HCEC 1CT (cell line): ENCODE results near the gene FAM227A.
A peak's percentile ranks its signal among the peaks of the same experiment; 100 is the strongest.
"Not testable (repeated sequence)": the region's sequence is repeated elsewhere in the genome, so short reads cannot be mapped to it uniquely, and the experiment has no call there.

Source experiments
- DNase-seq: peaks from one replicate; pipeline ENCODE4 v3.0.0-alpha.2; 2017

FAM227A gene

DNA sequence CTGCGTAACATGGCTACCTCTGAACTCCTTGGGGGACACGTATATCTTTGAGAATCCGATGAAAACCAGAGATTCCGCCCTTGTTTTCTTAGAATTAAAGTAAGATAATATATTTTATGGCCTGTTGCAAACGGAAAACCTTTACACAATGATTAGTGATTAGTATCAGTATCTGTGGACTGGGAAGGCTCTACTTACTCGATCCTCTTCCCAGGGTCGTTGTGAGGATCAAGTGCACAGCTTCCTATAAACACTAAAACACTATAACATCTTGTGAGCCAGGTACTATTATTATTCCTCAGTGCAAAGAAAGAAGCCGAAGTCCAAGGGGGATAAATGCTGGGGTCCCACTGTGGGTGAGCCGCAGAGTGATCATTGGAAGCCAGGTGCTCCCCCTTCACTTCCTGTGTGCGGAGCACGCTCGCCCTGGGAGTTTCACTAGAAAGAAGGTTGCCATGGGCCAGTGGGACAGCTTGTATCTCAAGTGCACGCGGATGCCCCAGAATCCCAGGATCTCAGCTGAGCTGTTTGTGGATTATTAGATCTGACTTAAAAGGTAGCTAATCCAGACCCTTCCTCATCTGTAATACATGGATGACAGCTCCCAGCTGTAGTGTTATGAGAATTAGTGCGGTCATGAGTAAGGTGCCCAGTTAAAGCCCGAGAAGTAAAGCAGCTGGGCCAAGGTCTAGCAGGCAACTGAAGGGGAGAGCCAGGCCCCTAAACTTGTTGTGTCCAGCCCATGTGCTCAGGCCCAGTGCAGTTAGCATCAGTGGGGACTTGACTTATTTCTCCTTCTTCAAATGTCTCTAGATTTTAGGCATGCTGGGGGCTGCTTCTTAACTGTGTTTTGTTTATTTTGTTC lies 1.1 kb upstream of the FAM227A start:
- peak; percentile 1 for DNase-seq

DNA sequence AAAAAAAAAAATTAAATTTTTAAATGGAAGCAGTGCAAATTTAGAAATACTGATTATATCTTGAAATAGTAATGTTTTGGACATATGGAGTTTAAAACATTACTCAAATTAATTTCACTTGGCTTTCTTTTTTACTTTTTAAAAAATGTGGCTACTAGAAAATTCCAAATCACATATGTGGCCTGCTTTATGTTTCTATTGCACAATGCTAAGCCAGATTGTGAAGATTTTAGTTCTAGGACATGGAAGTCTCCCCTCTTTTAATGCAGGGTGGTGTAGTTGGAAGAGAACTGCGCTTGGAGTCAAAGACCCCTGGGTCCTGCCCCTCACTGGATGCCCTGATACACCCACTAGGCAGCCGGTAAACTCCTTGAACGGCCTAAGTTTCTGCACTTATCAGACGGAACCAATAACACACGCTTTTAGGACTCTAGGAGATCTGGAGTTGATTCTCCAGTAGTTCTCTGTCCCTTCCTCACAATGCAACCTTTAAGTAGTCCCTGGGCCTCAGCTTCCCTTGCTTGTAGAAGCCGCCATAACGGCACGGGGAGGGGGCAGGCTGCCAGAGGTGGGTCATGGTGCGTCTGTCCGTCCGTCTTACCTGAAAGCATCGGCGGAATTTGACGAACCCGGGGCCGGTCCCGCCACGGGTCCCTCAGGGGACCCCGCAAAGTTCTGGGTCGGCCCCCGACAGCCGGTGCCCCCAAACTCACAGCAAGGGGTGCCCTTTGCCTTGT lies 505 bp downstream of the FAM227A start:
- peak; percentile 5 for DNase-seq

DNA sequence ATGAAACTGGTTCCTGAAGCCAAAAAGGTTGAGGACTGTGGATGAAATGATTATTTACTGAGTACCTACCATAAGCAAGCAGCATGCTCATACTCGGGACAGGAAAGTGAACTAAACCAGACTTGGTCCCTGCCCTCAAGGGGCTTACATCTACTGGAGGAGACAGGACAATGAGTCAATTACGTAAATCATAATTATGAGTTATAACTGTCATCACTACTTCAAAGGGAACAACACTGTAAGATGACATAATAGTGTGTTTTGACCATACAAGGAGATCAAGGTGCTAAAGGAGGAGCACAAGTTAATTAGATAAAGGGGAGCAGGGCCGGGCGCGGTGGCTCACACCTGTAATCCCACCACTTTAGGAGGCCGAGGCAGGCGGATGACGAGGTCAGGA lies 2.5 kb downstream of the FAM227A start:
- no peak for DNase-seq

DNA sequence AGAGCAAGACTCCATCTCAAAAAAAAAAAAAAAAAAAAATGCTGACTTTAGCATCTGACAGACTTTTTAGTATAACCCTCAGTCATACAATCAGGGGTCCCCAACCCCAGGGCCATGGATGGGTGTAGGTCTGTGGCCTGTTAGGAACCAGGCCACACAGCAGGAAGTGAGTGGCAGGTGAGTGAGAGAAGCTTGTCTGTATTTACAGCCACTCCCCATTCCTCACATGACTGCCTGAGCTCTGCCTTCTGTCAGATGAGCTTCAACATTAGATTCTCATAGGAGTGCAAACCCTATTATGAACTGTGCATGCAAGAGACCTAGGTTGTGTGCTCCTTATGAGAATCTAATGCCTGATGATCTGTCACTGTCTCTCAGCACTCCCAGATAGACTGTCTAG lies 3.3 kb downstream of the FAM227A start:
- DNase-seq: no peak

DNA sequence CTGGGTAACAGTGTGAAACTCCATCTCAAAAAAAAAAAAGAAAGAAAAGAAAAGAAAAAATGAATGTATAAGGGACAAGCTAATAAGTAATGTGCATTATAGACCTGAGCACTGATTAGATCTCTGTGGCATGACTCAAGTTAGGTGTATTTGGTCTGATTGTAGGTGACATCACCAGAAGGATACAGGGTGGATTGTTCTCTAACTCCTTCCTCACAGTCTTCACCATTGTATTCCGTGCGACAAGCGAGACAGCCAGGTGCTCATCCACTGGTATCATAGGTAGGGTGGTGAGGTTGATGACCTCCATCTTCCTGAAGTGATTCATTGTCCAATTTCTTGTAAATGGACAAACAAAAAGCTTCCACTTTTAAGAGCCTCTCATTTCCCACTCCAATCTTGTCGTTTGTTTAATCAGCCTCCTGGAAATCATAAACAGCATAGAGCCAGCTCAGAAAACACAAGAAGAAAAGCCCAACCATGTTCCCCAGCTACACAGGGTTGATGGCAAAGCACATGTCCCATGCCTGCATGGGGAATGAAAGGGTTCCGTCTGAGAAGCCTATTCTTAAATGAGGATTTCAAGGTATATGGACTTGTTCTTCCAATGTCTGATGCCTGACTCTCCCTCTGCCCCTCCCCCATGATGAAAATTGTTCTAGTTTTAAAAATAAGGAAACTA lies 6.2 kb downstream of the FAM227A start:
- DNase-seq: no peak

DNA sequence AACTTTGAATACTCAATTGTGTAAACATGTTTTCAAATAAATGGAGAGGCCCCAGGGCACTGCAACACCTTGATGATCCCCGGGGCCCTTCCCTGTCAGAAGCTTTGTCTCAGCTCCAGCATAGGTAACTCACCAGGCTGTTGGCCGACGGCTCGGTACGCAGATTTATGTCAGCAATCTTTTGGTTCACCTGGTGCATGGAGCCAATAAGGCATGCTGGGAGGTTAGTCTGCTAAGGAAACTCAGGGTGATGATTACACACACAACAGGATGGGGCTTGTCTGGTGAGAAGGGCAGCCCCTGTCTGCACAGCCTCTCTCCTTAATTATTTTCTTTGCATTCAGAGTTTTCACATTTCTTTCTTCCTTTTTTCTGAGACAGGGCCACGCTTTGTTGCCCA lies 10.8 kb downstream of the FAM227A start:
- DNase-seq: no peak

DNA sequence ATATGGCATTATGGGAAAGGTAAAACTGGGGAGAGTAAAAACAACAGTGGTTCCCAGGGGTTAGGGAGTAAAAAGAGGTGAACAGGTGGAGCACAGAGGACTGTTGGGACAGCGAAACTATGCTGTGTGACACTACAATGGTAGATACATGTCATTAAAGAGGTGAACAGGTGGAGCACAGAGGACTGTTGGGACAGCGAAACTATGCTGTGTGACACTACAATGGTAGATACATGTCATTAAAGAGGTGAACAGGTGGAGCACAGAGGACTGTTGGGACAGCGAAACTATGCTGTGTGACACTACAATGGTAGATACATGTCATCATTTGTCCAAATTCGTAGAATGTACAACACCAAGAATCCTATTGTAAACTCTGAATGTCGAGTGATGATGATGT lies 11.9 kb downstream of the FAM227A start:
- DNase-seq: not testable (repeated sequence)

DNA sequence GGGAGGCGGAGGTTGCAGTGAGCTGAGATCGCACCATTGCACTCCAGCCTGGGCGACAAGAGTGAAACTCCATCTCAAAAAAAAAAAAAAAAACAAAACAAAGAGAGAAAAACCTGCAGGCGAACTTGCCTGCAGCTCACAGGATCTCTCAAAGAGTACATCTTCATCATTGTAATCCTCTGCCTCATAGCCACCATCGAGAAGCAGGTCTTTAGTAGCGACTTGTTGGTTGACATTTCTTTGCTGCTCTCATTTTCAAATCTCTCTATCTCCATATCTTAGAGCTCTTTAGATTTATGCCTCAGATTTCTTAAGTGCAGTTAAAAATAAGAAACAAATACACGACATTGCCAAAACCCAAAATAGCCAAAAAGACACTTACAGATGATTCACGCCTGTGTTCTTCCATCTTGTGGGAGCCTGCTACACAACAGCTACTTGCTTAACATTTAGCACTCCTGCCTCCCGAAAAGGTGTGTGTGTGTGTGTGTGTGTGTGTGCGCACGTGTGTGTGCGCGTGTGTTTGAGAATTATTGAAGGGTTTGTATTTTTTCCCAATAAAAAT lies 14.6 kb downstream of the FAM227A start:
- no peak for DNase-seq

DNA sequence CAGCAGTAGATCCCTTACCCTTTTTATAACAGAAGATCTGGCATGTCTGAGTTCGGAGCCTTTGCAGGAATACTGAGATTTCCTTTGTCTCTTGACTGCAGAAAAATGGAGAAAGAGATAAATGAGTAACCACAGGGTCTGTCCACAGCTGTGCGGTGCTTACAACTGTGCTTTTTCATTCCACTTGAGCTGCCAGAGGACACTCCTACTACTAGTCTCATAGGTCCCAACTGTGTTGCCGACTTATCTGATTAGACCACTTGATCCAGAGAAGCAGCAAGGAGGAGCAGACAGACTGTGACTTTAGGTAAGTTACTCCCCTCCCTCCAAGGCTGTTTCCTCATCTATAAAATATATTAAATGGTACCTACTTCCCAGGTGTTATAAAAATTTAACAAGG lies 17.5 kb downstream of the FAM227A start:
- no peak for DNase-seq

DNA sequence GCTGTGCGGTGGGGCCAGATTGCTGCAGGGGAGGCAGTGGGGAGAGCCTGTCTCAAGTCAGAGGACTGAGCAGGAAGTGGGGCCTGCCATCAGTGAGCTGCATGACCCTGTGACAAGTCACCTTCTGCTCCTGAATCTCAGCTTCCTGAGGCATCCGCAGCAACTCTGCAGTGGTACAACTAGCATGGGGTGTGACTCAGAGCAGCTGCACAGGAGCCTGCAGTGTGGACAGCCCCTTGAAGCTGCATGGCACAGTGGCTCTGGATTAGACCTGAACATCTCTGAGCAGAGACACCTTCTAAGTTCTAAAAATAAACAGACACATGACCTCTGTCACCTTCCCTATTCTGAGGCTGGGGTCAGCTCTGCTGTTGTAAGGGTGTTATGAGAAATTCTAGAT lies 18.0 kb downstream of the FAM227A start:
- DNase-seq: no peak

DNA sequence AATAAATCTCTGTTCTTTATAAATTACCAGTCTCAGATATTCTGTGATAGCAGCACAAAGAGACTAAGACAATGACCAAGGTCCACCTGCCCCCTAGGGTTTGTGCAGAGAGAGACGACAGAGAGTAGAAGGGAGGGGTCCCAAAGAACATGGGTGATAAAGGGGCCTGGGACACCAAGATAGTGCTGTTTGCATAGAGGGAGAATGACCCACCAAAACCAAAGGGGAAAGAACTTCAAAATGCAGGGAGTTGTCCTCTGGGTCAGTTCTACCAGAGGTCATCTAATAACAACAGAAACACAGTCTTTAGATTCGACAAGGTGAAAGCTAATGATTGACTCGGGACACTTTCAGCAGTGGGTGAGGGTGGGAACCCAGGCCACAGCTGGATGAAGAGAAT lies 23.7 kb downstream of the FAM227A start:
- DNase-seq: no peak

DNA sequence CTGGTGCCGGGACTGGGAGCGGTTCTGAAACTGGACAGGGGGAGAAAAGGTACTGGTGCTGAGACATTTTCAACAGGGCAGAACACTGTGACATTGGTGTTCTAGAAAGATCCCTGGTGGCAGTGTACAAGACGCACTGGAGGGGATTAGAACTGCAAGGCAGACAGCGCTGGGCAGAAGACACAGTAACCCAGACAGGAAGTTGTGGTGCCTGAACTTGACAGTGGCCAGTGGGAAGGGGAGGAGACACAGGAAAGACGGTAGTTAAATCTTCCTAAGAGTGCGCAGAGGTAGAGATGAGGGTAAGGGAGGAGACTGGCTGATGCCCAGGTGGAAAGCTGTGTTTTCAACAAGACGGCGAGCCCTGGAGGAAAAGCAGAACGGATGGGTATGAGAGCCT lies 24.5 kb downstream of the FAM227A start:
- DNase-seq: no peak

DNA sequence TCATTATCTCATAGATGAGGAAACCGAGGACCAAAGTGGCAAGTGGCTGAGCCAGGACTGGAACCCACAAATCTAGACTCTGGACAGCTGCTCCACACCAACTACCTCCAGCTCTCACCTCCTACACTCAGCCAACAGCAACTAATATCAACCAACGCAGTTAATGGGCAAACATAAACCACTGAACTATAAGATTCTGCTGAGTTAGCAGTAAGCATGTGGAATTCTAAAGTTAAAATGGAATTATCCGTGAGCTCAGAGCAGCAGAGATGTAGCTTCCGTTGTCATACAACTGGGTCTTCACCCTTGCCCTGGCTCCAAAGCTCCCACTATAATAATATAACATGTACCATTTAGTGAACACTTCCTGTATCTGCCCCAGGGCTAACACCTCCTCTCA lies 27.1 kb downstream of the FAM227A start:
- DNase-seq: no peak

DNA sequence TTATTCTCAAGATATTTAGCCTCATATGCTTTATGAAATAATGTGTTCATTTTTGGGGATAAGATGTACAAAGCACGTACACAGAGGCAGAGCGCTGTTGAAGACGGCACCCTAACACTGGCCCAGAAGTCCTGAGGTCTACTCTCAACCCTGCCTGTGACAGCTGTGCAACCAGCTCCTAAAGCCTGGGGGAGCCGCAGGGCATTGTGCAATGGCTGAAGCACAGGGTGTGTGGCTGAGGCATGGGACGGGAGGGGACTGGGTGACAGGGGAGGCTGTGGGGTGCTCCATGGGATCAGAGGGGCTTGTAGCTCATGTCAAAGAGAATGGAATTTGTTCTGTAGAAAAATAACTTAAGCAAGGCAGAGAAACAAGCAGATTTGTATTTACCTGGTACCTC lies 27.7 kb downstream of the FAM227A start:
- DNase-seq: no peak

DNA sequence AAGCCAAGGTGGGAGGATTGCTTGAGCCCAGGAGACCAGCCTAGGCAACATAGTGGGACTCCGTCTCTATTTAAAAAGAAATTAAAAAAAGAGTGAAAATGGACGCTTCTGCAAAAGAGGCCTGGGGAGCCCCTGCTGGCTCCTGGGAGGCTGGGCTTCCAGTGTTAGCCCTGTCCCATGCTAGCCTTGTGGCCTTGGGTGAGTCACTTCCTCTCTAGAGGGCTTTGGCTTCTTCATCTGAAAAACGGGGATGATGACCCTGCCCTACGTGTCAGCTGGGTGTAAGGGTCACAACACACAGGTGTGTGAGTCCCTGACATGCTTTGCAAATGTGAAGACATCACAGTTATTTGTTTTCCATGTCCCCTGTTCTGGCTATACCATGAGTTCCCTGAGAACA lies 32.8 kb downstream of the FAM227A start:
- no peak for DNase-seq

DNA sequence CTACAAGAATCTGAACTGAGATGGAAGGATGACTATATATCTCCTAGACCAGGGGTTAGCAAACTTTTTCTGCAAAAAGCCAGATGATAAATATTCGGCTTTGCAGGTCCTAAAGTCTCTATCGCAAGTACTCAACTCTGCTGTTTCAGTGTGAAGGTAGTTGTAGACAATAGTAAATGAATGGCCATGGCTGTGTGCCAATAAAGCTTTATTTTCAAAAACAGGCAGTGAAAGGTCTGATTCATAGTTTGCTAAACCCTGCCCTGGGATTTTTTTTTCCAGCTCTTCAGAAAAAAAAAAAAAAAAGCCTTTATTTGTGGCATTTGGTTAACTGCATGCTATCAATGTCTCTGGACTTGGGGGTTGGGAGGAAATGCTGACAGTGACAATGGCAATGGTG lies 37.5 kb downstream of the FAM227A start:
- DNase-seq: no peak

DNA sequence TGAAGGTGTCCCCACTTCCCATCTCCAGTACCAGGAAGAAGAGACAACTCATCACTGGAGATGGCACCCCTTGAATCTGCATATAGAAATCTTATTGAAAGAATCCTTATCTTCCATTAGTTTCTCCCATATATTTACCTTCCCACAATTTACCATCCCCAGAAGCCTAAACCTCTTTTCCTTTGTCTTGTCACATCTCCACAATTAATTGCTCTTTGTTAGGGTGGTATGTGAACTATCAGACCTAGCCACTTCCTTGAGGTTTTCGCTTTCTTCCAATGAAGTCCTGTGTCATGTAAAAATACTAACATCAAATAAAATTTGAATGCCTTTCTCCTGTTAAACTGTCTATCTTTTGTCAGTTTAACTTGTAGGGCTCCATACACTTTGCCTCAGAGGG lies 37.9 kb downstream of the FAM227A start:
- DNase-seq: no peak

DNA sequence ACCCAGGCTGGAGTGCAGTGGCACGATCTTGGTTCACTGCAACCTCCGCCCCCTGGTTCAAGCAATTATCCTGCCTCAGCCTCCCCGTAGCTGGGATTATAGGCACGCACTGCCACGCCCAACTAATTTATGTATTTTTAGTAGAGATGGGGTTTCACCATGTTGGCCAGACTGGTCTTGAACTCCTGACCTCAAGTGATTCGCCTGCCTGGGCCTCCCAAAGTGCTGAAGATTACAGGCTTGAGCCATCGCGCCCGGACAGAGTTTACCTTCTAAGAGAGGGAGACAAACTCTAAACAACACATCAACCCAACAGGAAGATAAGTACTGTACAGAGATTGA lies 41.2 kb downstream of the FAM227A start:
- DNase-seq: not testable (repeated sequence)

DNA sequence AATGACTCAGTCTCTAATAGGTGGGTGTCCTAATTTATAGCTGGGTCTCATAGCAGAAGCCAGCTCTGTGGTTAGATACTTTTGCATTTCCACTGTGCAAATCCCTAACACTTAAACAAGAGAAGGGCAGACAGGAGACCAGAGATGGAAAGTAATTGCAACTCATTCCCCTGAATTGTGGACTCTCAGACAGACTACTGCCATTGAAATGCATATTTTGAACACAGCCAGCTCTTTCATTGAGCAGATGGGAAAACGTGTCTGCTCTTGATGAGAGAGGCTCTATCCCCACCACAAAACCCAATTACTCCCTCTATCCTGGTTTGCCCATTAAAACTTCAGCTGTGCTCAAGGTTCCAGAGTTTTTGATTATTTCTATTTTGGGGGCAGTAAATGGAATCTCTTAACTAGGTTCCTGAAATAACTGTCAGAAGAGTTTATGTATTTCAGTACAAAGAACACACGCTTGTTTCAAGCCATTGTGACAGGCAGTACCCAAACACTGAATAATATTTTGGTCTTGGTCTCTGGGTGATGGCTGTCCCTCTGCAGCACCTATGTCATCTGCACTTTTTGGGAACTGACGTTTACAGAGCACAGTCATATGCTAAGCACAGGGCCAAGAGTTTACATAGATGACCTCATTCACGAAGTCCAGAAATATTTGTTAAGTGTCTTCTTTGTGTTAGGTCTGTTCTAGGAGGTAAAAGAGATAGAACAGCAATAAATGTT lies 41.7 kb downstream of the FAM227A start:
- no peak for DNase-seq

DNA sequence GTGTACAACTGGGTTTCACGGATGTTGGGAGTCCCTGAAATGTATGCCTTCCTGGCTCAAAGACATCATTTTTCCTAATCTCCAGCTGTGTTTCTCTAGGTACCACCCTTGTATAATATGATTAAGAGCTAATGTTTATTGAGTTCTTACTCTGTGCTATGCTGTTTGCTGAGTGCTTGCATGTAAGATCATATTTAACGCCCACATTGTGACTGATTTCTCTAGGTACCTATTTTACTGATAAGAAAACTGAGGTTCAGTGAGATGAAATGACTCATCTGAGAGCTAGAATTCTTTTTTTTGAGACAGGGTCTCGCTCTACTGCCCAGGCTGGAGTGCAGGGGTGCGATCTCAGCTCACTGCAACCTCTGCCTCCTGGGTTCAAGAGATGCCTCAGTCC lies 42.6 kb downstream of the FAM227A start:
- DNase-seq: no peak

DNA sequence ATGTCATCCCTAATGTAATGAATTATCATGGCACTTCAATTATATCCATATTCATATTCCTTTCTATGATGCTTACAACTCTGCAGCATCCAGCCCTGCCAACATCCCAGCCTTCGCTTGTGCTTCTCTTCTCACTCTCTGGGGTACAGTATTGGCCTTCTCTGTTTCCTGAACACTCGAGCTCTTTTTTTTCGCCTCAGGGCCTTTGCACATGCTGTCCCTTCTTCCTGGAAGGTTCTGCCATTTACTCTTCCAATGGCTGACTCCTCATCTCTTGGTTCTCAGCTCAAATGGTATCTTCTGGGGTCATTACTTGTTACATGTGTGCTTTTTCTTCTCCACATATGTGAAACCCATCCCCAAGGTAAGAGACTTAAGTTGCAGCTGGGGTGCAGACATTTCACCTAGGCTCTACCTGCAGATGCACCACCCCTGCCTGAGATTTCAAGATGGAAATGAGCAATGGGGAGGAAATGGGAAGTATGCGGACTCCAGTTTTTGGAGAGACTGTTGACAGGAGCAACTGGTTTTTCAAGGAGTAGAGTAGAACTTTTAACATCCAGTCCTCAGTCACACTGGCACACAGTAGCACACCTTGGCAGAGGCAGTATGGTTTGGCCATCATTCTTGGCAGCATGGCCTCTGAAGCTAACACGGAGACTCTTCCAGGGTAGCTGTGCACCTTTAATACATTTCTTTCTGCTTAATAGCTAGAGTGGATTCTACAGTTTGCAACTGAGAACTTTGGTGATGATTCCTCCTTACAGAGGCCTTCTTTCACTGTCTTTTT lies 43.8 kb downstream of the FAM227A start:
- no peak for DNase-seq

DNA sequence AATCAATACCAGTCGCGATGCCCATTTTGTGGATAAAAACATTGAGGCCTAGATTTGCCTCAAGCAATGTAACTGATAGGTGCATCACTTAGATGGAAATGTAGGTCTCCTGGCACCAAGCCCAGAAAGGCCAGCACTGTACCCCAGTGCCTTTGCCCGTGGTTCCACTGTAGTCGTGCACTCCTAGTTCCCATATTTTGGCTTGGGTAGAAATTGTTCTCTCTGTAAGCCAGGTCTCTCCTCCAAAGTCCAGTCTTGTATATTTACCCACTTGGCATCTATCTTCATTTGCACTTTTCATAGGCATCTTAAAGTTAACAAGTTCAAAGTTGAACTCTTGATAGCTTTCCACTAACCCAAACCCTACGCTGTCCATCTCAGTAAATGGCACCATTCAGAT lies 44.6 kb downstream of the FAM227A start:
- no peak for DNase-seq
